ENCODE data around the gene AUTS2. TPM values are rescaled to one million over a fixed set of nuclear protein-coding genes. Genes with fewer than 3 reads are reported as not detected.

The AUTS2 gene
- total and polyA plus RNA-seq, 9 of the 15 experiments (the other 6 are each of a cell fraction or from before 2014, with no cell fraction given), result 0.58 TPM; not detected in 8

GRCh38 chr7:69819333-69819705, 221.0 kb downstream of the AUTS2 start:
- Histone ChIP-seq H3K9ac (ENCODE audit: insufficient read depth in 1 of 2, low read depth in 2 of 2, low read length in 2 of 2) (no peak overlapping the region), H3K27ac (ENCODE audit: extremely low read depth, low read depth, low read length) (no peak overlapping the region), H3K4me3 (no peak overlapping the region), H3K27me3 (ENCODE audit: control insufficient read depth in 2 of 2, insufficient read depth in 2 of 2, low read length in 2 of 2) (peaks cover 0 to 3% of the 10 kb centered on the region in 2 experiments; a peak in 1 of 5 replicates), H3K9me3 (replicated peaks; ENCODE audit: control insufficient read depth, insufficient read depth, low read depth, low read length) (no peaks in the 10 kb centered on the region), H3K36me3 (ENCODE audit: control insufficient read depth, insufficient read depth, low read length) (no peaks in the 10 kb centered on the region), H3K9me1 (ENCODE audit: control insufficient read depth, insufficient read depth, low read length) (no peaks in the 10 kb centered on the region), H3K4me1 (replicated peaks in 1 of 2; ENCODE audit: control insufficient read depth in 2 of 2, insufficient read depth in 2 of 2, low read length in 2 of 2) (no peaks in the 10 kb centered on the region), H4K20me1 (replicated peaks; ENCODE audit: control insufficient read depth, insufficient read depth, low read length) (no peaks in the 10 kb centered on the region), H3K4me2 (ENCODE audit: insufficient read depth, low read length) (no peak overlapping the region), H2AFZ (ENCODE audit: low read depth, low read length) (no peak overlapping the region), H3K79me2 (ENCODE audit: control insufficient read depth, insufficient read depth, low read length) (no peaks in the 10 kb centered on the region)
- 0% methylated on average over 4 of the region's 4 CpGs for WGBS (ENCODE audit: insufficient coverage, low coverage, missing lambda C conversion rate)
- POLR2A ChIA-PET, result no interaction called here
- ATAC-seq, result no peak
- FAIRE-seq, result no peak
- intact Hi-C loops (cut with micrococcal nuclease), result no loop called here
- TF ChIP-seq STAT5B (CRISPR knock-in tag; IDR thresholded peaks at IDR 0.05), result no peak
- TF ChIP-seq SIN3B (IDR thresholded peaks at IDR 0.05; ENCODE audit: low read depth), result no peak
- no peak for TF ChIP-seq NFATC3 (IDR thresholded peaks at IDR 0.05)
- TF ChIP-seq CBX8 (IDR thresholded peaks at IDR 0.05; ENCODE audit: borderline replicate concordance, extremely low read depth, low read depth, low read length, poor library complexity, severe bottlenecking), result no peak
- no peak for TF ChIP-seq TFE3 (CRISPR knock-in tag; IDR thresholded peaks at IDR 0.05)
- no peak for TF ChIP-seq FIP1L1 (IDR thresholded peaks at IDR 0.05; ENCODE audit: low read depth, low read length, poor library complexity, severe bottlenecking)
- TF ChIP-seq, protein P1, sequence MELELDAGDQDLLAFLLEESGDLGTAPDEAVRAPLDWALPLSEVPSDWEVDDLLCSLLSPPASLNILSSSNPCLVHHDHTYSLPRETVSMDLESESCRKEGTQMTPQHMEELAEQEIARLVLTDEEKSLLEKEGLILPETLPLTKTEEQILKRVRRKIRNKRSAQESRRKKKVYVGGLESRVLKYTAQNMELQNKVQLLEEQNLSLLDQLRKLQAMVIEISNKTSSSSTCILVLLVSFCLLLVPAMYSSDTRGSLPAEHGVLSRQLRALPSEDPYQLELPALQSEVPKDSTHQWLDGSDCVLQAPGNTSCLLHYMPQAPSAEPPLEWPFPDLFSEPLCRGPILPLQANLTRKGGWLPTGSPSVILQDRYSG (tag; conservative IDR thresholded peaks at IDR 0.05; ENCODE audit: low read depth), result no peak
- TF ChIP-seq MYBL2 (IDR thresholded peaks at IDR 0.05; ENCODE audit: low read depth), result no peak
- no peak for TF ChIP-seq MYBL2 (CRISPR knock-in tag; IDR thresholded peaks at IDR 0.05; ENCODE audit: borderline replicate concordance)
- TF ChIP-seq KLF1 (tag; IDR thresholded peaks at IDR 0.05), result no peak
- no peak for TF ChIP-seq FOXK1 (CRISPR knock-in tag; IDR thresholded peaks at IDR 0.05; ENCODE audit: borderline replicate concordance)
- TF ChIP-seq COPS2 (conservative IDR thresholded peaks at IDR 0.05), result no peak
- TF ChIP-seq TFAM (CRISPR knock-in tag; conservative IDR thresholded peaks at IDR 0.05), result no peak
- TF ChIP-seq TAF9B (IDR thresholded peaks at IDR 0.05; ENCODE audit: partially characterized antibody), result no peak
- no peak for TF ChIP-seq FOXP1 (CRISPR knock-in tag; IDR thresholded peaks at IDR 0.05)
- TF ChIP-seq ZFX (CRISPR knock-in tag; IDR thresholded peaks at IDR 0.05), result no peak
- TF ChIP-seq, protein P2, sequence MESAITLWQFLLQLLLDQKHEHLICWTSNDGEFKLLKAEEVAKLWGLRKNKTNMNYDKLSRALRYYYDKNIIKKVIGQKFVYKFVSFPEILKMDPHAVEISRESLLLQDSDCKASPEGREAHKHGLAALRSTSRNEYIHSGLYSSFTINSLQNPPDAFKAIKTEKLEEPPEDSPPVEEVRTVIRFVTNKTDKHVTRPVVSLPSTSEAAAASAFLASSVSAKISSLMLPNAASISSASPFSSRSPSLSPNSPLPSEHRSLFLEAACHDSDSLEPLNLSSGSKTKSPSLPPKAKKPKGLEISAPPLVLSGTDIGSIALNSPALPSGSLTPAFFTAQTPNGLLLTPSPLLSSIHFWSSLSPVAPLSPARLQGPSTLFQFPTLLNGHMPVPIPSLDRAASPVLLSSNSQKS (CRISPR knock-in tag; IDR thresholded peaks at IDR 0.05), result no peak
- TF ChIP-seq ZC3H4 (CRISPR knock-in tag; IDR thresholded peaks at IDR 0.05; ENCODE audit: borderline replicate concordance), result no peak
- TF ChIP-seq GTF2A2 (tag; IDR thresholded peaks at IDR 0.05), result no peak
- BruUV-seq (replicated peaks), result no TSS peak
- in situ Hi-C loops (cut with MboI), result no loop called here
- no peak for DNase-seq (ENCODE audit: extremely low read depth in 1 of 4, low spot score in 3 of 4)
- CTCF ChIA-PET (ENCODE audit: low intra/inter-chr PET ratio), result no interaction called here
